8988T (cell line): ENCODE results near the gene ZDHHC11B.
A peak's percentile ranks its signal among the peaks of the same experiment; 100 is the strongest.
"Not testable (repeated sequence)": the region's sequence is repeated elsewhere in the genome, so short reads cannot be mapped to it uniquely, and the experiment has no call there.

ENCODE experiments used
- DNase-seq: peaks from one replicate; pipeline ENCODE4 v3.0.0; 2011

Gene ZDHHC11B

GRCh38 chr5:683551-684481, 100.7 kb downstream of the ZDHHC11B start:
- DNase-seq: peak; percentile 13

GRCh38 chr5:682651-683358, 101.7 kb downstream of the ZDHHC11B start:
- not testable (repeated sequence) for DNase-seq

GRCh38 chr5:682216-682615, 102.3 kb downstream of the ZDHHC11B start:
- not testable (repeated sequence) for DNase-seq

- not testable (repeated sequence) for DNase-seq
Observed at GRCh38 chr5:681317-682191, 103.0 kb downstream of the ZDHHC11B start.

- DNase-seq: not testable (repeated sequence)
Observed at GRCh38 chr5:680836-681235, 103.7 kb downstream of the ZDHHC11B start.

- DNase-seq: not testable (repeated sequence)
Observed at GRCh38 chr5:680118-680795, 104.3 kb downstream of the ZDHHC11B start.

GRCh38 chr5:679166-679895, 105.2 kb downstream of the ZDHHC11B start:
- not testable (repeated sequence) for DNase-seq

- not testable (repeated sequence) for DNase-seq
Observed at GRCh38 chr5:678521-678920, 106.0 kb downstream of the ZDHHC11B start.

GRCh38 chr5:677131-678101, 107.1 kb downstream of the ZDHHC11B start:
- DNase-seq: peak; percentile 63

- peak; percentile 52 for DNase-seq
Observed at GRCh38 chr5:676699-677076, 107.8 kb downstream of the ZDHHC11B start.

- peak; percentile 80 for DNase-seq
Observed at GRCh38 chr5:675871-676698, 108.4 kb downstream of the ZDHHC11B start.

GRCh38 chr5:675111-675870, 109.2 kb downstream of the ZDHHC11B start:
- no peak for DNase-seq

GRCh38 chr5:674630-675011, 109.9 kb downstream of the ZDHHC11B start:
- peak; percentile 86 for DNase-seq

- peak; percentile 76 for DNase-seq
Observed at GRCh38 chr5:673831-674629, 110.5 kb downstream of the ZDHHC11B start.

GRCh38 chr5:673161-673830, 111.2 kb downstream of the ZDHHC11B start:
- DNase-seq: no peak

- peak; percentile 77 for DNase-seq
Observed at GRCh38 chr5:672329-673160, 112.0 kb downstream of the ZDHHC11B start.
